Umbilical cord (tissue), 2 donors: Measurements from ENCODE around the gene EZR. TPM values are rescaled to one million over a fixed set of nuclear protein-coding genes. Genes with fewer than 3 reads are reported as not detected.
A peak's percentile ranks its signal among the peaks of the same experiment; 100 is the strongest.

Source experiments
- DNase-seq: peaks from one replicate; pipeline ENCODE4 v3.0.0-alpha.2; 2015; ENCODE audit warnings: low spot score
- total RNA-seq: library from RNA; depleted of rRNA; stranded (reverse); fragments of >200 nt; gene quantifications from one replicate; pipeline ENCODE4 v1.2.3, GENCODE V29; 2014; ENCODE audit warnings: low replicate concordance; ENCODE audit not compliant: insufficient read depth

Gene EZR
- total RNA-seq, 1 donor from 2014 or later = 85.5 TPM

GRCh38 chr6:158763434-158764182 lies 55.6 kb downstream of the EZR start:
- no peak for DNase-seq

GRCh38 chr6:158762787-158763433 lies 56.3 kb downstream of the EZR start:
- DNase-seq = no peak

DNA sequence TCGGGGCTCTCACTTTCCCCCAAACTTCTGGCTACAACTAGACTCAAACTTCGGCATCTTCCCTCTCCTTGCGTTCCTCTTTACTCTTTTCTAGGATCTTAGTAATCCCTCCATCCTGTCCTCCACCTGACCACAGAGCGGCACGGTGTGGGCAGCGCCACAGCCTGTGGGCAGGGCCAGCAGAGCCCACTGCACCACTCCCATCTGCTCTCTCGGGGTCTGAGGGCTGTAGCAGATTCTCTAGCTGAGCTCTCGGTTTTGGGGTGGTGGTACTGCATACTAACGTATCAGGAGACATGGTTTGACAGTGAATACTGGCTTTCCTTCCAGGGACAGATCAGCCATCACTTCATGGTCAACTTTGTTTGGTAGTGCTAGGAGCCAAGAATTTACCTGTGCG lies 57.4 kb downstream of the EZR start:
- no peak for DNase-seq

DNA sequence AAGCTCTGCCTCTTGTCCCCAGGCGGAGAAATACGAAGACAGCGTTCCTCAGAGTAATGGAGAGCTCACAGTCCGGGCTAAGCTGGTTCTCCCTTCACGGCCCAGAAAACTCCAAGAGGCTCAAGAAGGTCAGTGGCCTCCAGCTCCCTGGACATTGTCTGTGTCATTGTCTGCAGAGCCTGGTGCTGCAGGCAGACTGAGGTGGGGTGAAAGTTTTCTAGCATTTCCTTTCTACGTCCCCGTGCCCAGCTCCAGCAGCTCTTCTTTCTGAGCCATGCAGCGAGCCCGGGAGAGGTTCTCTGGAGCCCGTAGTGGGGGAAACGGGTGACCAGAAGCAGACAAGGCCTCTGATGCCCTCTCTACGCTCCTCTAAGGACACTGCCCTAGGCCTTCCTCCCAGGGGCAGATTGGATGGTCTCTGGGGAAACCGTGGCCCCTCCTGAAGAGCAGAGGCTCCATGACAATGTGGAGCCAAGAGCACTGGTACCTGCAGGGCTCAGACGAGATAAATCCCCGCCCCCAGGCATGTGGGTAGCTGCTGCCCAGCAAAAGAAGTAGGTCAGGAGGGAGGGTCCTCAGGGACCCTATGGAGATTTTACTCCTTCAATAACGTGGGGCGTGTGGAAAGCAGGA lies 58.4 kb downstream of the EZR start:
- DNase-seq = no peak

DNA sequence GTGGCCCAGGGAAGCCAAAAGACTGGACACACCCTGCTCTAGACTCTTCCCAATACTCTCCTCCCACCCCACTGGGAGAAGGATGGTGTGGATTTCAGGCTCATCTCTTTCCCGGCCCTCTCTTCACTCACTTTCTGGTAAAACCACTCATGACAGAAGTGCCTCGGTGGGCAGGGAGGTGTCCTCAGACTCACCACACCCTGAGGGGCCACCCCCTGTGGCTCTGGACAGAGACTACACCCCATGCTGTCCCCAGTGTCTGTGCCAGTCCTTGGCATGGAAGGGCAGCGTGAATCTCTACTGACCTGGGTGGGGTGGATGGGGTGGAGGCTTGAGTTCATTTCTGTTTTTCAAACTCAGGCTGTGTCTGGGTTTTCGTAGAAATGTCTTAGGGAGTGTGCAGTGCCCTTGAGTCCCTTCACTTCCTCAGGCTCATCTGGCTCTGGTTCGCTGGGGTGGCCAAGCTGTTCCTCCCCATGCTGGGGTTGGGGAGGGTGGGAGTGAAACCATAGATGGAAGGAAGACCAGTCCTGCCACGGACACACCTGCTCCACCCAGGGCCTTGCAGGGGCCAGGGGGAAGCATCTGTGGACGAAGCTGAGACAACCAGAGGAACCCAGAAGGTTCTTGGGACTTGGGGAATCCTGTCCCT lies 59.1 kb downstream of the EZR start:
- DNase-seq = no peak

DNA sequence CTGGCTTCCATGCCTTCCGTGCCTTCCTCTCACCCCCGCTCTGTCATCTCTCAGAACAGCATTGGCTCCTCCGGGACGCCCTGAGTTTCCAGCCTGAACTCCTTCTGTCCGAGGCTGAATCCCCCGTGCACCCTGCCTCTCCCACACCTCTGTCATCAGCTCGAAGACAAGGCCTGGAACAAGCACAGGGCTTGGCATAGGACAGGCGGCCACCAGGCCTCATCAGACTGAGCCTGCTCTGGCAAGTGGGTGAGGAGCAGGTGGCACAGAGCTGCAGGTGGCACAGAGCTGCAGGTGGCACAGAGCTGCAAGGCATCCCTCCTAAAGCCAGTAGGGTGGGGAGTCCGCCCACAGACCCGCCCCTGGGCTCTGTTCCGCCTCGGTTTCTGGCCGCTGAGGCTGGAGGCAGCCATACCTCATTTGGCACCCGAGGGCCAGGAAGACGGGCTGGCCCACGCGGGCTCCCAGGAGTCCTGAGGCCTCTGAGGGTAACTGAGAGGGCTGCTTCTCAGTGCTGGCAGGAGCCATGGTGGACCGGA lies 60.2 kb downstream of the EZR start:
- DNase-seq = no peak

GRCh38 chr6:158758451-158758860 lies 60.7 kb downstream of the EZR start:
- peak; percentile 79 for DNase-seq

DNA sequence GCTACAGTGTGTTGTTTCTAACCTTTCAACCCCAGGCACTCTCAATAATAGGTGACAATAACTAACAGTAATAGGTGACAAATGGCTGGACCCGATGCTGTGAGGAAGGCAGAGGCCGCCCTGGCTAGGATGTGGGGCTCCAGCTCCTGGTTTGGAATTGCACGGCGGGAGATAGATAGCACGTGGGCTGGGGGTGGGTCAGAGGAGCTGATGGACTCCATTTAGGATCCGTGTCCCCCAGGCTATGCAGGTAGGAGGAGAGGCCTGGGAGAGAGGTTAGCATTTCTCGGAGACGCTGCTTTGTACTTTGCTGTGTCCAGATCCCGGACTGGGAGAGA lies 61.4 kb downstream of the EZR start:
- DNase-seq = no peak

- DNase-seq = no peak
Observed at GRCh38 chr6:158756977-158757752, 62.0 kb downstream of the EZR start.

- no peak for DNase-seq
Observed at GRCh38 chr6:158756126-158756525, 63.0 kb downstream of the EZR start.

GRCh38 chr6:158755636-158756035 lies 63.5 kb downstream of the EZR start:
- no peak for DNase-seq

DNA sequence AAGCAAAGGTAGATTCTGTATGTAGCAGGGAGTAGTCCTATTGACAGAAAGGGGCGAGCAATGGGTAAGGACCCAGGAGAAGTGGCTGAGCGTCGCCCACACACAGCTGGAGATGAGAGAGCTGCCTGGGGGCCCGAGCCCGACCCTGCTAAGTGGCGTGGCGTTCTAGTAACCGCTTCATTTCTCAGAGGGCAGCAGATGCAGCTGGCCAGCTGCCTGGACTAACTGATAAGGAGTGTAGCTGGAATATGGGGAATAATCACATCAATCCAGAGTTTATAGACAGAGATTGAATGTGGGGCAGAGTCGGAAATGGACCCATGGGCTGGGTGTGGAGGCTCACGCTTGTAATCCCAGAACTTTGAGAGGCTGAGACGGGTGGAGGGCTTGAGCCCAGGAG lies 64.4 kb downstream of the EZR start:
- DNase-seq = peak; percentile 48

GRCh38 chr6:158753811-158754210 lies 65.4 kb downstream of the EZR start:
- DNase-seq = no peak

- no peak for DNase-seq
Observed at GRCh38 chr6:158752613-158753012, 66.6 kb downstream of the EZR start.

DNA sequence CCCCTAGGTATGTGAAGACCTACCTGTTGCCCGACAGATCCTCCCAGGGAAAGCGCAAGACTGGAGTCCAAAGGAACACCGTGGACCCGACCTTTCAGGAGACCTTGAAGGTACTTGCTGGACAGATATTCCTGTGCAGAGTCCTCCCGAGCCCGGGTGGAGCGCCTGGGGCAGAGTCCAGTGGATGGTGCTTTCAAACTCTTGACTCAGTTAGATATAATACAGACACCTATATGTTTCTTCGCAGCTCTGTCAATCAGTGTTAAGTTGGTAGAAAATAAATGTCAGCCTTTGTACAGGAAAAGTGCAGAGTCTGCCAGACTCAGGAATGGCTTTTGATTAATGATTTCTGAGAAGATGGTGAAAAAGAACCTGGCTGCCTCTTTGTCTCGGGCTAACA lies 67.2 kb downstream of the EZR start:
- DNase-seq = no peak

DNA sequence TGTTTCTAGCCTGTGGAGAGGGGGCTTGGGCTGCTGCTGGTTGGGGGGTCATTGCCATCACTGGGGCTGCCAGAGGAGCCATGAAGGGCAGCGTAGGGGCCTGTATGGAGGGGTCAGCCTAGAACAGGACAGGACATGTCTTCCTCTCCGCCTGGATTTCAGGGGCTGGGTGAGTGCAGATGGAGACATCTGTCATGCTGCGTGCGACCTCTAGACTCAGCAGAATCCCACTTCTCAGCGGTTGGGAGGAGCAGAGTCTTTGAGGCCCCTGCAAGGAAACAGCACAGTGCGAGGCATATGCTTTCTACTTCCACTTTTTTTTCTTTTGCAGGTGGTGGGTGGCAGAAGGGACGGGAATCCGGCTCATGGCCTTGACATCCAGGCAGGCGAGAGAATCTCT lies 67.9 kb downstream of the EZR start:
- no peak for DNase-seq

GRCh38 chr6:158744986-158745430 lies 74.2 kb downstream of the EZR start:
- peak; percentile 49 for DNase-seq

DNA sequence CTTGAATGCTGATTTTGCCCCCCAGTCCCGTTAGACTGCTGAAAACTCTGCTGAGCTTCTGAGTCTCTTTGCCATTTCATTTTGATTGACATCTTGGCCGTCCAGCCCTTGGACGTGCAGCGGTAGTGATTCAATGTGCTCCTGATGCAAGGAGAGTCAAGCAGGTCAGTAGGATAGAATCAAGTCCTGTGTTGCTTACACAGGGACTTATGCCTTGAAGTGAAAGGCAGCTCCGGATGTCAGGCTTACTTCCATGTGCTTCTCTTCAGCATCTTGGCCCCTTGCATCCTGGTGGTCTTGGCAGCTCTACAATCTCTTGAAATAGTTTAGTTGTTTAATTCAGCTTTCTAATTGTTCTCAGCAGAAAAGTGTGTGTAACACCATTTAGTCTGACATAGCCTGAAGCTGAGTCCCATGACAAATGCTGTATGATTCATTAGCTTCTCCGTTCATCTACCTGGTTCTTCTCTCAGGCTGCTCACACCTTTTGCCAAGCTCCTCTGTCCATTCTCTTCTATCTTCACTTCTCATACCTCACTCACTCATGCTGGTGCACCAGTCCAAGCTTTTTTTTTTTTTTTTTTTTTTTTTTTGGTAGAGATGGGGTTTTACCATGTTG lies 76.0 kb downstream of the EZR start:
- no peak for DNase-seq

DNA sequence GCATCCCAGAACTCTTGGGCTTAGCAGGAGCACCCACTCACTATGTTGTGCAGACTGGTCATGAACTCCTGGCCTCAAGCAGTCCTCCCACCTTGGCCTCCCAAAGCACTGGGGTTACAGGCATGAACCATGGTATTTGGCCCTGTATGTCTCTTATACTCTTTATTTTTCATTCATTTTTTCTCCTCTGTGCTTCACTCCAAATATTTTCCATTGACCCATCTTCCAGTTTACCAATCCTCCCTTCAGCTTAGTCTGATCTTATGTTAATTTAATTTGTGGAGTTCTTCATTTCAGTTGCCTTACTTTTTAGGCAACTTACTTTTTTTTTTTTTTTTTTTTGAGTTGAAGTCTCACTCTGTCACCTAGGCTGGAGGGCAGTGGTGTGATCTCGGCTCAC lies 79.5 kb downstream of the EZR start:
- no peak for DNase-seq

GRCh38 chr6:158737710-158738615 lies 81.2 kb downstream of the EZR start:
- no peak for DNase-seq
